GM21723 (cell line): ENCODE data around the gene NVL.
"Not testable (repeated sequence)": the region's sequence is repeated elsewhere in the genome, so short reads cannot be mapped to it uniquely, and the experiment has no call there.

Source experiments
- ATAC-seq: cut with Tn5 transposase; IDR thresholded peaks from one replicate; pipeline ENCODE4 v1.9.1; 2021; ENCODE audit warnings: mild to moderate bottlenecking, moderate library complexity; ENCODE audit not compliant: unreplicated experiment

NVL gene

GRCh38 chr1:224338150-224338838 lies 8.3 kb upstream of the NVL start:
- ATAC-seq, result no peak

DNA sequence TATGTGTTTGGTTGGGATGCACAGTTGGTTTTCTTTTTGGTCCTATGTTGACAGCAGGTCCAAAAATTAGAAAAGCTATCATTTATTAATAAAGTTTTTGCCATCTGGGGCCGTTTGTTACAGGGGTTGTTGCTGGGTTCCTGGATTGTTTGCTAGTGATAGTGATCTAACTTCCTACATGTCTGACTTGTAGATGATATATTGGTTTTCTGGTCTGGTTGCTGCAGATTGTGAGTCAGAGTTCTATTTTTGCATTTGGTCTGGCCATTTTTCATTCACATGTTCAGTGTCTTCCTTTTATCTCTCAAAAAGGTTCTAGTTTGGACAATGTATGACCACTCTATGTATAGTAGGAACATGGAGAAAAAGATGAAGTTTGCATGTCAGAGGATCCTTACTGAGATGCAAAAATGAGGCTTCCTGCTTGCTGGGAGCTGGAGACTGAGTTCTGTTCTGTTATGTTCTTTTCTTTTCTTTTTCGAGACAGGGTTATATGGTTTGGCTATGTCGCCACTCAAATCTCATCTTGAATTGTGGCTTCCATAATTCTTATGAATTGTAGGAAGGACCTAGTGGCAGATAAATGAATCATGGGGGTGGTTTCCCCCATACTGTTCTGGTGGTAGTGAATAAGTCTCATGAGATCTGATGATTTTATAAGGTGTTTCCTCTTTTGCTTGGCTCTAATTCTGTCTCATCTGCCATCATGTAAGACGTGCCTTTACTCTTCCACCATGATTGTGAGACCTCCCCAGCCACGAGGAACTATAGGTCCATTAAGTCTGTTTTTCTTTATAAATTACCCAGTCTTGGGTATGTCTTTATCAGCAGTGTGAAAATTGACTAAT lies 4.2 kb upstream of the NVL start:
- ATAC-seq, result no peak

- peak; percentile 54 for ATAC-seq
These were observed 3.4 kb upstream of the NVL start for GRCh38 chr1:224333309-224333926.

GRCh38 chr1:224331824-224332223 lies 1.9 kb upstream of the NVL start:
- no peak for ATAC-seq

DNA sequence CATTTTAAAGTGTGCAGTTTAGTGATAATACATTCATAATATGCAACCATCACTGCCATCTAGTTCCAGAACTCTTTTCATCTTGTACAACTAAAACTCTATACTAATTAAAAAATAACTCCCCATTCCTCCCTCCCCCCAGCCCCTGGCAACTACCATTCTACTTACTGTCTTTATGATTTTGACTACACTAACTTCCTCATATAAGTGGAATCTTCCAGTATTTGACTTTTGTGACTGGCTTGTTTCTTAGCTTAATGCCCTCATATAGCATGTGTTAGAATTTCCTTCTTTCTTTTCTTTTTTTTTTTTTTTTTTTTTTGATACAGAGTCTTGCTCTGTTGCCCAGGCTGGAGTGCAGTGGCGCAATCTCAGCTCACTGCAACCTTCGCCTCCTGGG lies 1.4 kb upstream of the NVL start:
- ATAC-seq, result no peak

GRCh38 chr1:224329484-224329841 lies 509 bp downstream of the NVL start:
- ATAC-seq, result no peak

- no peak for ATAC-seq
These were observed 1.3 kb downstream of the NVL start for GRCh38 chr1:224328644-224329043.

DNA sequence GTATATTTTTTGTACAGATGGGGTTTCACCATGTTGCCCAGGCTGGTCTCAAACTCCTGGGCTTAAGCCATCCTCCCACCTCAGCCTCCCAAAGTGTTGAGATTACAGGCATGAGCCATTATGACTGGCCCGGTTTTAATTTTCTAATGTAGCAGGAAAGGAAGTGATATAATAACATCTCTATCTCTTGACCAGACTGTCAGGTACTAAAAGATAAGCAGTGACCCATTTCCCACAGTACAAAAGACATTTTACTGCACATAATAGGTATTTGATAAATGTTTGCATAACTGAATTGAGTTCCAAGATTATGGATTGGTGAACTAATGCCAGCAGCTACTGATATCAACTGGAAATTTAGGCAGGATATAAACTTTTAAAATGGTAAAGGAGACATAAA lies 4.0 kb downstream of the NVL start:
- no peak for ATAC-seq

DNA sequence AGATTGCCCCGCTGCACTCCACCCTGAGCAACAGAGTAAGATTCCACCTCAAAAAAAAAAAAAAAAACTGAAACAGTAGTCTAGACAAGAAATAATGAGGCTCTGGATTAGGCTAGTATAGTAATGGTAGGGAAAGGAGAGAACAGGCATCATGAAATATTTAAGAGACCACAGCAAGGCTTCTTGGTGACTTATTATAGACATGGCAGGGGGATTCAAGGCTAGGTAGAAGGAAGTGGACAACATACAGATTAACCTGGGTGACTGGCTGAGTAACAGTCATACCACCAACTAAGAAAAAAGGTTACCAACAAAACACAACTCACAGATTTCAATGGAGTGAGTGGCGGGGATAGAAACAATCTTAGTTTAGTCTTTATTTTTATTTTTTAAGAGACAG lies 8.3 kb downstream of the NVL start:
- ATAC-seq, result no peak

GRCh38 chr1:224317383-224318045 lies 12.5 kb downstream of the NVL start:
- no peak for ATAC-seq

DNA sequence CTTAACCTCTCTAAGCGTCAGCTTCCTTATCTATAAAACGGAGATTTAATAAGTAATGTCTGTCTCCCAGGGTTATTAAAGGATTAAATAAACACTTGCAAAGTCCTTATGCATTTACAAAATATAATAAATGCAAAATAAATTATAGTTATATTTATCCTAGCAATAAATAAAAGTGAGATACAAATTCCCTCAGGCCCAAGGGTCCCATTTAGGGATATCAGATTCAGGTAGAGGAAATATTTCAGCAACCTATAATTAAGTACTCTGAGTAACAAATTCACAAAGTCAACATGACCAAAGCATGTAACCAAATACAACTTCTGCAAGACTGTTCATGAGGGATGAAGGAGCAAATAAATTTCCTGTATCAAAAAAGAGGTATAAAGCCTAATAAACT lies 17.9 kb downstream of the NVL start:
- no peak for ATAC-seq

GRCh38 chr1:224311503-224311902 lies 18.5 kb downstream of the NVL start:
- not testable (repeated sequence) for ATAC-seq

- ATAC-seq, result no peak
These were observed 21.9 kb downstream of the NVL start for GRCh38 chr1:224308064-224308463.

DNA sequence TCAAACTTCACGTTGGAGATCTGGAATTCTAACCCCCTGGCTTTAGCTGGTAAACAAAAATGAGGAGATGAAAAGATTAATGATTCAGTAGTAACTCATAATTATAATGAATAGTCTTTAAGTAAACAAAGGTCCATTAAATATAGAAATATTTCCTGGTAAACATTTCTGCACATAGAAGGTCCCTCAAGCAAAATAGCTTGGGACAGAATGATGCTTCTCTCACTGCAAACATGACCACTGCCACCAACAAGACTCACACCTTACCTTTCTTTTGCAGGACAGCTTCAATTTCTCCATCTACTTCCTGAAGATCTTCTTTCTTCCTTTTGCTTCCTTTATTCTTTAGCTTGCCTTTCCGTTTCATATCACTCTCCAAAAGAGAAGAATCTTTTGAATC lies 25.2 kb downstream of the NVL start:
- no peak for ATAC-seq

DNA sequence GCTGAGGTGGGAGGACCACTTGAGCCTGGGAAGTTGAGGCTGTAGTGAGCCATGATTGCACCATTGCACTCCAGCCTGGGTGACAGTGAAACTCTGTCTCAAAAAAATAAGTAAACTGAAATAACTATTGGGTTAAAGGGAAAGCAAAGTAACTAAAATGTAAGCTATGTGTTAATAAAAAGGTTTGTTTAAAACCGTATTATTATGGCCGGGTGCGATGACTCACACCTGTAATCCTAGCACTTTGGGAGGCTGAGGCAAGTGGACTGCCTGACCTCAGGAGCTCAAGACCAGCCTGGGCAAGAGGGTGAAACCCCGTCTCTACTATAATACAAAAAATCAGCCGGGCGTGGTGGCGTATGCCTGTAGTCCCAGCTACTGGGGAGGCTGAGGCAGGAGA lies 27.0 kb downstream of the NVL start:
- no peak for ATAC-seq

GRCh38 chr1:224301391-224301790 lies 28.6 kb downstream of the NVL start:
- no peak for ATAC-seq

- no peak for ATAC-seq
These were observed 29.6 kb downstream of the NVL start for GRCh38 chr1:224300346-224300745.

GRCh38 chr1:224298346-224299330 lies 31.3 kb downstream of the NVL start:
- ATAC-seq, result no peak

DNA sequence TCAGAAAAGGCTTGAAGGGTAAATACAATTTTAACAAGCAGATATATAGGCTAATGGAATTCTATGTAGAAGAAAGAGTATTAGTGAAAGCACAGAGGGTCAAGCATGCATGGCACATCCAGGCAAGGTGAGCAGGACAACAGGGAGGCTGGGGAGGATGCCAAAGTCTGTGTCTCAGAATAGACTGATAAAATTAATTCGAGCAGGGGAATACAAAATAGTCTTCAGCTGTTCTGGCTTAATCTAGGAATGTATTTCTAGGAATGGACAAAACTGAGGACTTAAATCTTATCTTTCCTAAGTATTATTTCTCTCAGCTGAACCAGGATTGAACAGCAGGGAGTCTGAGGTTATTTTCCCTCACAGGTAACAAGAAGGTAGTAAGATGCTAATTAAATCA lies 35.2 kb downstream of the NVL start:
- ATAC-seq, result no peak

DNA sequence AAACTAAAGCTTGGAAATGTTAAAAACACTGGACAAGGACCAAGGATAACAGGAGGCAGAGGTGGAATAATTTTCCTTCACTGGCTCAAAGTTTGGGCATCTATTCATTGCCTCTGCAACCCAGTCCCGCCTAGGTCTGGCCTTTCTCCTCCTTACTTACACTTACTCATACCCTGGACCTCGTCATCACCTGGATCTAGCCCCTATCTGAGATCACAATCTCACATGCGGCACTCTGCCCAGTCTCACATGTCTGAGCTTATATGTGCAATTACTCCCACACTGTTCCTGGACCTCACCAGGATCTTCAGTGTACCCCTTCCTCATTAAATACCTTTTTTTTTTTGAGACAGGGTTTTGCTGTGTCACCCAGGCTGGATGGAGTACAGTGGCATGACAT lies 37.6 kb downstream of the NVL start:
- ATAC-seq, result no peak
